Epidermal melanocyte (primary cell): ENCODE measurements around the gene CD164L2.
A peak's percentile ranks its signal among the peaks of the same experiment; 100 is the strongest.

Experiments used
- DNase-seq: peaks from one replicate; pipeline ENCODE4 v3.0.0; 2011; ENCODE audit warnings: low spot score; ENCODE audit not compliant: insufficient read length

Gene CD164L2

DNA sequence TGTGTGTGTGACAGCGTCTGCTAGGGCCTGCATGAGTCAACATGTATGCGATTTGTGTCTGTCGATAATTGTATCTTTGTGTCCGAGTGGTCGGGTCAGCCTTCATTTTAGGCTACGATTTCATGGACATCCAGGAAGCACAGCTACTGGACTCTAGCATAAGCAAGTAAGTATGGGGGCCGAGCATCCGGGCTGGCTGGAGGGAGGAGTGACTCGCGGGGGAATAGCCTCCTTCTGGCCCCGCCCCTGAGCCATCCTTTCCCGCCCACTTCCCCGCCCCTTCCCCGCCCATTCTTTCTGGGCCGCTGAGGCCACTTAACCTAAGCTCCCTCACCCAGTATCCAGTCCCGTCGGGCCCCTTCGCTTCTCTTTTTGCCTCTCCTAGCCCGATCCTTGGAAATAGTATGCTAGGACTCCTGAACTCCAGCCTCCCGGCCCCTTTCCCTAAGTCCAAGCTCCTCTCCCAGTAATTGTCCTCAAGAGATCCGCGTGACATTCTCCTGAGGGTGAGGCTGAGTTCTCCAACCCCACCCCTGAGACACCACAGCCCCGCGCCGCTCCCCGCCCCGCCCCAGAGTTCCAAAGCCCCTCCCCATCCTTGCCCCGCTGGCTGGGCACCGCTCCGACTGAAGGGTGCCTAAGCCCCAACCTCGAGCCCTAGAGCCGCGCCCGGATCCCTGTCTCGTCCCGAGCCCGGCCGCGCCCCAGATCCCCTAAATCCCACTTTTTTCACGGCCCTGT is 17.6 kb downstream of the CD164L2 start:
- DNase-seq: peak; percentile 93

DNA sequence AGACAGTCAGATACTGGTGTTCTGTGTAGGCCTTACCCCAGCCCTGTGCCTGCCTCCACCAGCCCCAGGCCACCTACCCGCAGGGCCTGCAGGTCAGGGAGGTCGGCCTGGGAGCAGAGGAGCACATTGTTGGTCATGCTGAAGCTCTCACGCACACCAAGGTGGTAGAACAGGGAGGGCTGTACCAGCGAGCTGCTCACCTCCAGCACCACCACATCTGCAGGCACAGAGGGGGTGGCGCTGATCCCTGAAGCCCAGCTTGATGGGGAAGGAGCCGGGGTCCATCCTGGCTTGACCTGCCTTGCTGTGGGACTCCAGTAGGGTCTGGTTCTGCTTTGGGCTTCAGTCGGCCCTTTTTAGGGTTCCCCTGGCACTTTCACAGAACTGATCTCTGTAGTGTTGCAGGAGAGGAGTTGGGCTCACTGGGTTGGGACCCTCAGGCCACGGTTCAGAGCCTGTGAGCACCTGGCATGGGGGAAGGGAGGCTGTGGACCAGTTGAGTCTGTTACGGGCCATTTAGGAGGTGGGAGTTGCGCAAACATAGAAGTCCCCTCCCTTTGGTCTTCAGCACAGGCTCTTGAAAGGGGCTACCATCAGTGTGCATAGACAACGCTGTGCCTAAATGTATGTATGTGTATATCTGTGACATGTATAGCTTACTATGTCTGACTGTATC is 18.3 kb downstream of the CD164L2 start:
- no peak for DNase-seq

DNA sequence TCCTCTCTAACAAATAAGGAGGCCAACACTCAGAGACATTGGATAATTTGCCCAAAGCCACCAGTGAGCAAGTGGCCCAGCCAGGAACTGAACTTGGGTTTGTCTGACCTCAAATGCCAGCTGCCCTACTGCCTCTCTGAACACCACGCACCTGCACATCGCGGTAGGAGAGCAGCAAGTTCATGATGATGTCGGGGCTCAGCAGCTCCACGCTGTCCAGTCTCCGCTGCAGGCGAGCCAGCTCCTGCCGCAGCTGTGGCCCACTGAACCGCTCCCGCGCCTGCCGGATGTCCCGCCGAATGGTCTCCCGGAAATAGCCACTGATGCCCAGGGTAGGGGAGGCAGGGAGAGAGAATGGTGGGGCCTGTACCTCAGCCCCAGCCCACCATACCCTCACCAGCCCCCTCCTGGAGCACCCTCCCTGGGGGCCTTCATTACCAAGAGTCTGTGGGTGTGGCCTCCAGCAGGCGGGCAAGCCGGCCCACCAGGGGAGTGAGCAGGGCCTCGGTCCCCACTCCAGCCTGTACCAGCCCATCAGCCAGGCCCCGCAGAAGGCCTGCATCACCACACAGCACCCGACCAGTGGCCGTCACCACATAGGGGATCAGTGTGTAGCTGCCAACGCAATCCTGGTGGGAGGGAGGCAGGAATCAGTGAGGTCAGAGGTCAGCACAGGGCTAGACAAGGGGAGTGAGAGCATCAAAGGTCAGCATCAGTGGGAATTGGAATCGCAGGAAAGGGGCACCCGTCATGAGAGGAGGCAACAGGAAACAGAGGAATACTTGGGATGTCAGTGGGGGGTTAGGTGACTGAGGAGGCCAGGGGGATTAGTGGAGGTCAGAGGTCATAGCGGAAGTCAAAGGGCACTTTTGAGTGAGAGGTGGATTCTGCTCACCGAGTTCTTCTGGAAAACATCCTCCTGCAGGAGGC is 19.1 kb downstream of the CD164L2 start:
- no peak for DNase-seq

DNA sequence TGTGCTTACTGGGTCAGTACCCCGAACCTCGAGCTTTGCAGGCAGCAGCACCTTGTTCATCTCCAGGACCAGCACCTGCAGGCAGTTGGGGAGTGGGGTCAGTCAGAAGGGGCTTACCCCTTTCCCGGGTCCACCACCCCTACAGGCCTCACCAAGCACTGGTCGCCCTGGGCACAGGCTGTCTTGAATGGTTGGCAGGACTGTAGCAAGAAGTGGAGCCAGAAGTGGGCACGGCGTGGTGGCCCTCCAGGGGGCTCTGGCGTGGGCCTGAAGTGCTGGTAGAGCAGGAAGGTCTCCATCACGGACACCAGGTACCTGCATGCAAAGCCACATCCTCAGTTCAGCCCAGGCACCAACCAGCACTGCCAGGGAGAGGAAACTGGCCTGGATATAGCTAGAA is 21.6 kb downstream of the CD164L2 start:
- DNase-seq: no peak

DNA sequence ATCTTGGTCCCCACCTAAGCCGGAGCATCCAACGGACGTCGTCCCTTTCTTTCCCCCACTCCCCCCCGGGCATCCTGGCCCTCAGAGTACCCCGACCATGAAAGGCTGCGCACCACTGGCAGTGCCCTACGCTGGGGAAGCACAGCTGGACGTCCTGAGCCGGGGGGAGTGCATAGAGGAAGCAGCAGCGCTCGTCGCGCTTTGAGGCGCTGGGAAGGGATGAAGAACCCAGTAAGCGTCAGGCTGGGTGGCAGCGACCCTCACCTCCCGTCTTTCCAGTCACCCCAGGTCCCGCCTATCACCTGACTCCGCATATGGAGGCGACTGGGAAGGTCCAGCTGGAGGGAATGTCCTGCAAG is 22.1 kb downstream of the CD164L2 start:
- no peak for DNase-seq

DNA sequence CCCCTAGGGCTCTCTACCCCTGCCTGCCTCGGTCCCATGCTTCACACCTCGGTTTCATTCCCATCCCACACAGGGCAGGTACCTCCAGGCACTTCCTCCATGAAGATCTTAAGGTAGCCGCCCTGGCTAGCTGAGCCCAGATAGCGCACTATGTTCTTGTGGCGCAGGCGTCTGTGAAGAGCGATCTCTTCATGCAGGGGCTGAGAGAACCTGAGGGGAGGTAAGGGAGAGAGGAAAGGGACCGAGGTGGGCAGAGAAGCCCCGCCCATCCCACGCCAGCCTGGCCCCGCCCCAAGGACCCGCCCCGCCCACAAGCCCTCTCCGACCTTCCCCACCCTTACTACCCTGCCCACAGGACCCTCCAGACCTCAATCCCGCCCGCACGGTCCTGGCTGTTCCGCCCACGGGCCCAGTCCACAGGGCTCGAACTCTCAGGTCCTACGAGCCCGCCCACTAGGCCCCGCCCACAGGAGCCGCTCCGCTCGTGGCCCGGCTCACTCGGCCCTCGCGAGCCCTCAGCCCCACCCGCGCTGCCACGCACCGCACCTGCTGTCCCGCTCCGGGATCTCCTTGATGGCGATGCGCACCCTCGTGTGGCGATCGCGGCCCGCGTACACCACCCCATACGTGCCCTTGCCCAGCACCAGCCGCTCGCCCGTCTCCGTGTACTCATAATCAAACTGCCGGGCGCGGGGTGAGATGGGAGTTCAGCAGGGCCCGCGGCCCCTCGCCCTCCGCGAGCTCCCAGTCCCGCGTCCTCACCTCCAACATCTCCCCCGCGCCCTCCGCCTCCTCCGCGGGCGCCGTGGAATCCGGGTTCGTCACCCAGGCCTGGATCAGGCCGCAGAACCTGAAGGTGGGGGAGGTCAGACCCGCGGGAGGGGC is 22.7 kb downstream of the CD164L2 start:
- no peak for DNase-seq

DNA sequence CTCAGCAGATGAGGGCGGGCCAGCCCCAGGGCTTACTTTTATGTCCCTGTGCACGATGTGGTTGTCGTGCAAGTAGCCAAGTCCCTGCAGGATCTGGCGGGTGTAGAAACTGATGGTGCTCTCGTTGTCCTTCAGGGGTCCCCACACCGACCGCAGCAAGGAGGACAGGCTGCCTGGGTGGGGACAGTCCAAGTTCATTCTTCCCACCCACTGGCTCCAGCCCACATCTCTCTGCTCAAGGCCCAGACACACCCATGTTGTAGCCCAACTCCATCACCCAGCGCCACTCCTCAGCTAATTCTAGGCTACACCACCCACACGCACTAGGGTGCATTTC is 23.3 kb downstream of the CD164L2 start:
- no peak for DNase-seq

DNA sequence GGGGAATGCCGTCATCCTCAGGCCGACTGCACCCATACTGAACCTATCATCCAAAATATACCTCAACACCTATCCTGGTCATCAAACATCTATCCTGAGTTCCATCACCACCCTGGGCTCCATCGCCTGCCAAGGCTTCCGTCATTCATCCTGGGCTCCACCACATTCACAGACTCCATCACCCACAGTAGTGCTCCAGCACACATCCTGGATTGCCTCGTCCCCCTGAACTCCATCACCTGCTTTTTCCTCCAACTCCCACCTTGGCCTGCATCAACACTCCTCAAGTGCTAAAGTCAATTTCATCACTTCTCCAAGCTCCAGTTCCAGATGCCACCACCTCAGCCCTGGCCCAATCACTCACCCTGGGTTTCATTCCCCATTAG is 24.2 kb downstream of the CD164L2 start:
- DNase-seq: no peak

DNA sequence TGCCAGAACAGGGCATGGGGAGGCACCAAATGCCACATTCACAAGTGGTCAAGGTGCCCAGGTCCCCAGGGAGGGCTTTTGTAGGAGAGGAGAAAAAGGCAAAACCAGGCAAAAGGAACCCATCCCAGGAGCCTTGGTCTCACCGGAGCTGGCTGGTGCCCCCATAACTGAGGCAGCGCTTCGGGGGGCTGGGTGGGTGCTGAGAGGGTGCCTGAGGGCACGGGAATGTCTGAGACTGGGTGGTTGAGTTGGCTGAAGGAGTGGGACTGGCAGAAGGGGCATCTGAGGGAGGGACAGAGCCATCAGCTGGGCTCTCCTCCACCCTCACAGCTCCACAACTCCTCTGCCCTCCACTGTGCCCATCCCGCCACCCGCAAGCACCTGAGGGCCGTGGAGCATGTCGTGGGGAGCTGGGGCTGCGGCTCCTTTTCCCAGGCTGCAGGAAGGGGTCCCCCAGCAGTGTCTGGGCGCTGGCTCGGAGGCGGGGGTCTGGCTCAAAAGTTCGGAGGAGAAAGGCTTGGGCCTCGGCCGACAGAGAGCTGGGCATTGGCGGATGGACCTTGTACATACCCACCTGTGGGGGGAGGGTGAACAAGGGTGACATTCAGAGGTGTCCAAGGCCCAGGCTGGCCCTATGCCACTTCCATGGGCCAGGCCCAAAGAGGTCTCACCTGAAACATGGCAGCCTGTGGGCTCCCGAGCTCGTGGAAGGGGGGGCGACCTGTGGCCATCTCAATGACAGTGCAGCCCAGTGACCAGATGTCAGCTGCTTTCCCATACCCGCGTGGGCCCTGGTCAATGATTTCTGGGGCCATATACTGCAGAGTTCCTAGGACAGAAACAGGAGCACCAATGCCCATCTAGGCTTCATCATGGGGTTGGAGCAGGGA is 24.9 kb downstream of the CD164L2 start:
- no peak for DNase-seq

DNA sequence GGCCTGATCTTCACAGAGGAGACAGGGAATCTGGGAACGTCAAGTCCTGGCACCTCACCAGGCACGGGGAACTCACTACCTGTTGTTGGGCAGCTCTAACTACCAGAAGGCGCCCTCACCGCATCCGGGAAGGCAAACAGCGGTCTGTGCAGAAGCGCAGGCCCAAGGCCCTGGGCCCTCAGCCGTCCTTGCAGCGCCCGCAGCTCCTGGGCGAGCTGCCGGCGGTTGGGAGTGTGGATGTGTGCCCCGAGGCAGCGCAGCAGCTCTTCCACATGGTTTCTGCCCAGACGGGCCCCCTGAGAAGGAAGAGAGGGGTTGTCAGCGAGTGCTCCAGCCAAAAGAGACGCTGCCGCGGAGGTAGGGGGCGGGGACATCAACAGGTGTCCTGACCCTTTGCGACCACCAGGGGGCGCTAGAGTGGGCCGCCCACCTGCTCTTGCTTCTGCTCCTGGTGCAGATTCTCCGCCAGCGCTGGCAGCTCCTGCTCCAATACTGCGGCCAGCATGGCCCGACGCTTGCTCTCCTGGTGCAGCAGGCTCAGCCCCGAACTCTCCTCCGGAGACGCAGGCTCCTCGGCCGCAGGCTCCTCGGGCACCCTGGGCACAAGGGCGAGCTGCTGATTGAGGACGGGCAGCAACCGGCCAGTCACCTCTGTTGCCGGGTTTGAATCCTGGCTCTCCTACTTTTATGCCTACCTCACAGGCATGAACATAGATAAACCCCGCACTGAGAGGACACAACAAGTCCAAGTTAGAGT is 25.7 kb downstream of the CD164L2 start:
- peak; percentile 86 for DNase-seq

DNA sequence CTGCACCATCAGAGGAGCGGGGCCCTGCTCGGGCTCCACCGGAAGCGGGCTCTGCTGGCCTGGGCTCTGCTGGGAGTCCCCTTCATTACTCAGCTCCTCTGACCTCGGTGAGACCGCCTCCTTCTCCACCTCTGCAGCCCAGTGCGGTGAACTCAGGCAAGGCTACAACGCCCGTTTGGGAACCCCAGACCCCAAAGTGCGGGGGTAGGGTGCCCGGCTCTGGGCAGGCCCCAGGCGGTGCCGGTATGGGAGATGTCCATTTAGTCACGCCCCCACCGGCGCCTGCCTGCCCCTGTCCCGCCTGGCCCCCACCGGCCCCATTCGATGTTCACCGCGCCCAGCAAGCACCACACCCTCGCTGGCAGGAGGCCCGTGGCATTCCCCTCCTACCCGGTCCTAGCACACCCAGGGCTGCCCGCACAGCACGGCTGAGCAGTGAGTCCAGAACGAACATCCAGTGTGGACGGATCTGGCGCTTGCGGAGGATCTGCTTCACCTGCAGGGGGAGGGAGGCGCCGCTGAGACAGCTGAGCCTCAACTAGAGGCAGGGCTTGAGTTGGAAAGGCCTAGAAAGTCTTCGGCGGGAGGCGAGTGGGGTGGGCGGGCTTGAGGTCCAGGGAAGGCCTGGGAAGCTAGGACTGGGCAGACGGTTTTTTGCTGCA is 26.4 kb downstream of the CD164L2 start:
- no peak for DNase-seq

DNA sequence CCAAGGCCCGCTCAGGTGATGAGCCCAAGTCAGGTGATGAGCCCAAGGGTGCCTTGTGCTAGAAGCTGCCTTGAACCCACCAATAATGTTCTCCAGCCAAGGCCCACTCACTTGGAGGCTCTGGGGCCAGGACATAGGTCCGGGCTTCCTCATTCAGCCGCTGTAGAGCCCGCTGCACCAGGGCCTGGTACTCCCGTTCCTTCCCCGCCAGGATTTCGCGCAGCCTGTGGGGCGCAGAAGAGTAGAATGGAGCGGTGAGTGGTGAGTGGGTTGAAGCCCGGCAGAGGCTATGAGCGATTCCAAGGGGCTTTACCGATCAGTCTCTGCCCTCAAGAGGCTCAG is 26.9 kb downstream of the CD164L2 start:
- DNase-seq: no peak

DNA sequence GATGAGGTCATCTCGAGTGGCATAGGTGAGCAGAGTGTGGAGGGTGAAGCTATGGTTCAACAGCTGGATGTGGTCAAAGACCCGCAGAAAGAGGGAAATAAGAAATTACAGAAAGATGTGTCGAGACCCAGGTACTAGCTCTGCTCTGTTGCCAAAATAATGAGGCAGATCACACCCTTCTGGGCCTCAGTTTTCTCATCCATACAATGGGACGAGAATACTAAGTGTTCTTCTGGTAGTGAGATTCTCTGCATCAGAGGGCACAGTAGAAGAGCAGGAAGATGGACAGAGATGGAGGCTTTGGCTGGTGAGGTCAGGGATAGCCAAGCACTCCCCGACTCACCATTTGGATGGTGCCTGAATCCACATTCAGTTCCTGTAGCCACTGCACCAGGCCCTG is 27.4 kb downstream of the CD164L2 start:
- no peak for DNase-seq

DNA sequence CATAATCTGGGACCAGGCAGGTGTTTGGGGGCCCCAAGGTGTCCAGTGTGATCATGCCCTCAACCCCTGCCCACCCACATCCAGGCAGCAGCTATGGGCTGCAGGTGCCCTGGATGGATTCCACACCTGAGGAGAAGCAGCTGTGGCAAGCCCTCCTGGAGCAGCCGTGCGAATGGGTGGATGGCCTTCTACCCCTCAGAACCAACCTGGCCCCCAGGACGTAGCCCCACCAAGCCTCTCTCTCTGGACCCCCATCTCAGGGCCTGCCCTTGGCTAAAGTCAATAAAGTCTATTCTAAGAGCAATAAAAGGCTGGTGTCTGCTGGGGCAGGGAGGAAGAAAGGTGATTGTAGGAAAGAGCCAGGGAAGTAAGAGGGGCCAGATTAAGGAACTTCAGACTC is 29.5 kb downstream of the CD164L2 start:
- no peak for DNase-seq

DNA sequence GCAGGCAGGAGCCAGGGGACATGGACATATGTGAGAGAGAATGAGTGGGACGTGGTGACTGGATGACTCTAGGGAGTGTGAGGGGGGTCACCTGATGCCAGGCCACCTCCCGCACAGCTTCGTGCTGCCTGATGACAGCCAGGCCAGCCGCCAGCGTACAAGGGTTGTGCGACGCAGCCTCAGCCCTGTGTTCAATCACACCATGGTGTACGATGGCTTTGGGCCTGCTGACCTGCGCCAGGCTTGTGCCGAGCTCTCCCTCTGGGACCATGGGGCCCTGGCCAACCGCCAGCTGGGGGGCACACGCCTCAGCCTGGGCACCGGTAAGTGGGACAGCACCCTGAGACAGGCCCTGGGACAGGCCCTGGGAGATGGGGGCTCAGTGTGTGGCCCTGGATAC is 30.0 kb downstream of the CD164L2 start:
- no peak for DNase-seq

DNA sequence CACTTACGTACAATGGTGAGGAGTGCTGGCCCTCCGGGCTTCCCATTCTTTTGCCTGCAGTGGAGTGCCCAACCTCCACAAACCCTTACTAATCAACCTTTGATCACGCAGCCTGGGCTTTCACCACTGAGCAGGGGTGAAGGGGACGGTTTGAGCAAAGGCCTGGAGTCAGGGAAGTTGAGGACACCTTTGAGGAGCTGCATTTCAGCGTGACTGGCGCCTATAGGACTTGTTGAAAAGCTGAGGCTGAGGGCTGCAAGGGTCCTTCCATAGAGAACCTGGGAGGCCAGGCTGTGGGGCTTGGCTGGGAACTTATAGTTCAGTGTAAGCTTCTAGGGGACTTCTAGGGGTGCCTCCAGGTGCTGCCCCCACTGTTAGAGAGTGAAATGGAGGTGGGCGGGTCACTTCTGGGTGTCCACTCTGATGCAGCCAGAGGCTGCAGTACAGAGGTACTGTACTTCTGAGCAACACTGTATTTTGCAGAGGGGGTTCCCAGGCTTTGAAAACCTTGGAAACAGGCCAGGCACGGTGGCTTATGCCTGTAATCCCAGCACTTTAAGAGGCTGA is 31.5 kb downstream of the CD164L2 start:
- no peak for DNase-seq

DNA sequence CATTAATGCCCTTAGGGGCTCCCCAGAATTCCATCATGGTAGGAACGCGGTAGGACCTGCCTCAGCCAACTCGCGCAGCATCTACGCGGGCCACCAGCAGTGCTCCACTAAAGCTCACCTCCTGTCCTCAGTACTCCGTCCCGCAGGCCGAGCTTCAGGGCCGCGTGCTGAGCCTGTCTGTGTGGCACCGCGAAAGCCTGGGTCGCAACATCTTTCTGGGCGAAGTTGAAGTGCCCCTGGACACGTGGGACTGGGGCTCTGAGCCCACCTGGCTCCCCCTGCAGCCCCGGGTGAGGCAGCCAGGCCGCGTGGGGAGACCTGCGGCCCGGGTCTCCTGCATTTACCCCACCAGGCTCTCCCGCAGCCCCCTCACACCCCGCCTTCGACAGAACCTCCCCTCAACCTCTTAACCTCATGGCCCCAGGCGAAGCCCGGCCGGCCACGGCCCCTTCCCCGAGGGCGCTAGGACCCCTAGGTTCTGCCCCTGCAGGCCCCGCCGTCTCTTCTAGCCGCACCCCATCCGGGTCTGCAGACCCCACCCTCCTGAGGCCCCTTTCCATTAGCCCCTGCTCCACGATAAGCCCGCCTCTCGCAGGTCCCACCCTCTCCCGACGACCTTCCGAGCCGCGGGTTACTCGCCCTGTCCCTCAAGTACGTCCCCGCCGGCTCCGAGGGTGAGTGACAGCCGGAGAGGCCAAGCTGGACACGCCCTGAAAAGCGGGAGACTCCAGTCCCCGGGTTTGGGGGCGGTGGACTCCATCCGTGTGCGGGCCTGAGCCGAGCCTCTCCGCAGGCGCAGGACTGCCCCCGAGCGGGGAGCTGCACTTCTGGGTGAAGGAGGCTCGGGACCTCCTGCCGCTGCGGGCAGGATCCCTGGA is 32.2 kb downstream of the CD164L2 start:
- DNase-seq: no peak
